ENCODE results near the gene B3GNT5.

The B3GNT5 gene

GRCh38 chr3:183291497-183292031 is 38.5 kb downstream of the B3GNT5 start:
- DNase-seq (ENCODE audit: low spot score), result peak; percentile 48

GRCh38 chr3:183293966-183294365 is 40.9 kb downstream of the B3GNT5 start:
- DNase-seq (ENCODE audit: low spot score), result no peak

DNA sequence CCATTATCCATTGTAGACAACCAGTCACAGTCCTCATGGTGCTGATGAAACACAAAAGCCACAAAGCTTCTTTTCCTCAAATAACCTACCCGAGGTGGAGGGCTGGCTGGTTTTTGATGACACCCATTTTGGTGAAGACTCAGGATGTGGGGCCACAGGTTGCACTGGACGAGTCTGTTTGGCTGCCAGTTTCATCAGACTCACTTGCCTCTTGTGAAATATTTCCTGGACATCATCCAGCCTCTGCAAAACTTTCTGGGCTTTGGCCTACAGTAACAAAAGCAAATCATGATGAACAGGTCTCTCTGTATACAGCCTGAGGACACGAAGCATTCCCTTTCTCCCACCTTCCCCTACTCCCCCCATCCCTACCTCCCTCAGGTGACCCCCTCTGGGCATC is 42.2 kb downstream of the B3GNT5 start:
- DNase-seq (ENCODE audit: low spot score), result peak; percentile 37

- no peak for DNase-seq (ENCODE audit: low spot score)
Observed at GRCh38 chr3:183296944-183297343, 43.9 kb downstream of the B3GNT5 start.

DNA sequence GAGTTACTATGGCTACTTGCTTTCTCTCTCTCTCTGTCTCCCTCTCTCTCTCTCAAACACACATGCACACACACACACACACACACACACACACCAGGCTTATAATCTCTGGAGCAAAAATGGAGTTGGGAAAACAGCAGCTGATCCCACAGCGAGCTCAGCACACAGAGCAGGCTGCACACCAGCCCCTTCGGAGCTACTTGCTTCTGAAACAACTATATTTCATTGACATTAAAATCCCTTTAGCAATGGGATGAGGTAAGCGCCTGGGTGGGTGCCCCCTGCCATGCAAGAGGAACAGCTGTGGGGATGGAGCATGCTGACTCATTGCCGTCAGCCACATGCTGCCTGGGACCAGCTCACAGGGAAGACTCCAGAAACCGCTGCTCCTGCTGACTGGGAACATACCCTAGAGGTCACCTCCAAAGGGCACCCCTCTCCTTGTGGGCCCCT is 45.7 kb downstream of the B3GNT5 start:
- no peak for DNase-seq (ENCODE audit: low spot score)

DNA sequence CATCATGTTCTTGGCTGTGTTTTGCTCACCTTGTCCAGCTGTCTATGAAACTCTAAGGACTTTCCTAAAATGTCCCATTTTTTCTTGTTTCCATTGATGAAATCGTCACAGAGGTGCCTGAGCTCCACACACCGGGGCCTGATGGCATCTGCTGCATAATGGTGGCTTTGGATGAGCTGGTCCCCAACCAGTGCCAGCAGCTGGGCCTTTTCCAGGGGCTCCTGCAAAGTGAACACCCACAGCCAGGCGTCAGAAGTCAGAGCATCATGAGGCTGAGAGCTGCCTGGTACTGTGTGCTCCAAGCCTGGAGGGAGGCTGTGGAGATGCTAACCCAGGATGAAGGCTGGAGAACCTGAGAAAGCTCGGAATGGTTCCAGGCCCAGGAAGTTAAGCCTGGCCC is 46.9 kb downstream of the B3GNT5 start:
- DNase-seq (ENCODE audit: low spot score), result no peak

- DNase-seq (ENCODE audit: low spot score), result no peak
Observed at GRCh38 chr3:183300996-183301562, 48.0 kb downstream of the B3GNT5 start.

GRCh38 chr3:183301937-183302580 is 49.0 kb downstream of the B3GNT5 start:
- DNase-seq (ENCODE audit: low spot score), result no peak

DNA sequence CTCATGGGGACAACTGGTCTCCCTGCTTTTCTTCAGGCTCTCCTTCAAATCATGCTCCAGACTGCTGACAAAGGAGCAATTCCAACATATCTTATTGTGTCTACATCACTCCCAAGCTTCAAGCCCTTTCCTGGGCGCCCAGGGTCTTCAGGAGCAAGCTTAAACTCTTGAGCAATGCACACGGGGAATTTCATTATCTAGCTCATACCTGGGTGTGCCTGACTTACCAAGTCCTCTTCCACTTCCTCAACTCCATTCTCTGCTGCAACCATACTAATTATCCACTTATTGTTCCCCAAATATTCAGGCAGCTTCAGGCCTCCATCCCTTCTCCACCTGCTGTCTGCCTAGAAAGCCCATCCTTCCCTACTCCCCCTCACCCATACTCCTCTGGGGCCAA is 50.6 kb downstream of the B3GNT5 start:
- DNase-seq (ENCODE audit: low spot score), result no peak

DNA sequence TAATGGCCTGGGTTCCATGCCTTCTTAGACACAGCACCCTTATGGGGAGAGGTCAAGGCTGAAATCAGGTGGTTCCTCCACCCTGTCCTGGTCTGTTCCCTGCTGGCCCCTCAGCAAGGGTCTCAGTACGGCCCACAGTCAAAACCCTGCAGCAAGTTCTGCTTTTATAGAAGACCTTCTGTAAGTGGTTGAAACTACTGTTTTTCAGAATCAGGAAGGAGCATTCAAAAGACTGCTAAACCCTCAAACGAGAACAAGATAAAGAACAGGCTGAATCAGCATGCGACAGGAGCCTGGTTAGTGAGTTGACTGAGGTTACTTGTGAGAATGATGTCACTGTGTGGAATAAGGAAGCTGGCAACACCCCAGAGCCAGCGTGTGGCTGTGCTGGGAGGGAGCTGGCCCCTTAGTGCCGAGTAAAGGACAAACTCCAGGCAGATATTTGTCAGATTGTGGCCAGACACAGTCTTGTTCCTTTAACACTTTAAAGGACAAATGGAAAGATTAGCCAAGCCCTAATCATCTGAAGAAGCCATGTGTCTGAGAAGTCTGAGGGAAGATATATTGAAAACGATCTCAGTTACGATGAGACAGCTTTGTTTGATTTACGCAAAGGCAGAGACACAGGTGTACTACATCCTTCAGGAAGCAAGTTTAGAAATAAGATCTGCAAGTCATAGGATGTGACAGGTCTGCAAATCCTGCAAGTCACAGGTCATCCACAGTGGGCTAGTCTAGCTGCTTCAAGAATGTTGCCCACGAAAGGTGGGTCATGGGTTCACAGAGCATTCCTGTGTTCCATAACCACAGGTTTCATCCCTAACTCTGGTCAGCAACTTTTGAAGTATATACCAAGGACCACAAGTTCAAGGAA is 54.0 kb downstream of the B3GNT5 start:
- DNase-seq (ENCODE audit: low spot score), result peak; percentile 32

- DNase-seq (ENCODE audit: low spot score), result no peak
Observed at GRCh38 chr3:183307749-183308148, 54.7 kb downstream of the B3GNT5 start.

DNA sequence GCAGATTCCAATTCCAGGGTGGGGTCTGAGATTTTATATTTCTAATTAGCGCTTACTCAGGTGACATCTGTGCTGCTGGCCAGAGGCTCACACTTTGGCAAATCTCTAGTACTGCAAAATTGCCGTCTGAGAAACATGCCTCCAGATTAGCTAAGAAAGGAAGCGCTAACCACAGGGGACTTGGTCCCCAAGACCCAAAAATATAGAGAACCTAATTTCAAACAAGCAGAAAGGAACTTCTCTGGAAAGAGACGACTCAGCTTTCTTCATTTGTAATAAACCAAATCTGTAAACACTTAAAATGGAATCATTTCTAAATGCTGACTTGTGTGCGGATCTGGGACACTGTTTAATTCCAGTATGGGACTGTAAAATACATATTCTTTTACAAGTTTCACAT is 55.7 kb downstream of the B3GNT5 start:
- DNase-seq (ENCODE audit: low spot score), result no peak

DNA sequence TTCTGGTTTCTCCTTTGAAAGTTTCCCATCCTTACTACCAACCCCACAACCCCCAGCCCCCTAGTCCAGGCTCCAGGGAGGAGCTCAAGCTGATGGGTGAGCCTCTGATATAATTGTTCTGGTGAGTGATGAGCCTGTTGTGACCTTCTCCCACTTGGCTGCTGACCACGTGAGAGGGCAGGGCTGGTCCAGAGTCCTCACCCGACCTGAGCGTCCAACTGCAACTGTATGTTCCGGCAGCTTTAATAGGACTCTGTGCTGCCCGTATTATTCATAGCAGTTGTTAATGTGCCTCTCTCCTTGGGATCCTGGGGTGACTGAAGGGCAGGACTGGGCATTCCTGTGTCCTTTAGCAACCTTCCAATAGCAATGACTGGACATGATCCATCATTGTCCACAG is 56.2 kb downstream of the B3GNT5 start:
- DNase-seq (ENCODE audit: low spot score), result peak; percentile 28

DNA sequence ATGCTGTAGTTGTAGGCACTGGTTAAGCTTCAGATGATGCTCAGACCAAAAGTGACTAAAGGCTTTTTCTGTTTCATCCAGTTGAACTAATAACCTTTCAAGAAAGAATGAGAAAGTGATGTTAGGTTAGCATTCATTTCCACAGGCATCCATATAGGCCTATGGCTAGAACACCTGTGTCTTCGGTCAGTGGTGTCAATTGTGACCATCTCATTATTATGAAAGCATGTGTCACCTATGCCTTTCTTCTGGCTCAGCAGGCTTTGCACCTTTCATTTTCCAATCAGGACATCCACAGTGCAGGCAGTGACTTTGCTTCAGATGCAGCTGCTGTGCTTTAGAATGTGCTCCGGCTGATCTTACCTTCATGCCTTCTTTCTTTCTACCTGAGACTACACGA is 57.9 kb downstream of the B3GNT5 start:
- no peak for DNase-seq (ENCODE audit: low spot score)

GRCh38 chr3:183312433-183312832 is 59.4 kb downstream of the B3GNT5 start:
- no peak for DNase-seq (ENCODE audit: low spot score)

- DNase-seq (ENCODE audit: low spot score), result no peak
Observed at GRCh38 chr3:183313351-183313750, 60.3 kb downstream of the B3GNT5 start.

- no peak for DNase-seq (ENCODE audit: low spot score)
Observed at GRCh38 chr3:183313764-183314163, 60.7 kb downstream of the B3GNT5 start.

DNA sequence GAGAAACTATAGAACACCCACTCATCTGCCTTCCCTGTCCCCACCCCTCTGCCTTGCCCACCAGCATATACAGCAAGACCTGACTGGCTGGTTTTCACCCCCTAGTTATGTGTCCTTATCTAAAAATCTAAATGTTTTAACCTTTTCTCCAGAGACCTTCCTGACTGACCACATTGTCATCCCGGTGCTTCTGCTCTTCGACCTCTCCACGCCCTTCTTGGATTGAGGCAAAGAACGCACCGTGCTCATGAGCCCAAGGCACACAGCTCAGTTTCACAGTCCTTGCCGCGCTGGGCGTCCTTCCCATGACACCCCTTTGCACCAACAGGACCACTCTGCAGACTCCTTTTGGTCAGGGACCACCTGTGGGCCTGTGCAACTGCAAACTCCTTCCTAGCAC is 62.7 kb downstream of the B3GNT5 start:
- DNase-seq (ENCODE audit: low spot score), result no peak

DNA sequence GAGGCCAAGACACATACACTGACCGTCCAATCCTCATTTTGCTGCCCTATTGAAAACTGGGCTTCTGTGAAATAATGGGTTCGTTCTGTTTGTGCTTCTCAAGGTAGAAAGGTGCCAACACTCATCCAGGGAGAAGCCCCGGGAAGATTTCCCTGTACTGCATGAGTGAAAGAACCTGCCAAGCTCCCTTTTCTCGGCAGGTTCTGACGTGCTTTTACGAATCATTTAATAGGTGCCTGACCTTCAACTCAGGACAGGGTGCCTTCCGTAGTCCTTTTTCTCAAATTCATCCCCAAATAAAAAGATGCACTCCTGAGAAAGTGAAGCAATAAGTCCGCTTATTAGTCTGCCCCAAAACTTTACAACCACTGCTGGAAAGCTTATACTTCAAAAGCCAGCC is 64.2 kb downstream of the B3GNT5 start:
- DNase-seq (ENCODE audit: low spot score), result no peak

DNA sequence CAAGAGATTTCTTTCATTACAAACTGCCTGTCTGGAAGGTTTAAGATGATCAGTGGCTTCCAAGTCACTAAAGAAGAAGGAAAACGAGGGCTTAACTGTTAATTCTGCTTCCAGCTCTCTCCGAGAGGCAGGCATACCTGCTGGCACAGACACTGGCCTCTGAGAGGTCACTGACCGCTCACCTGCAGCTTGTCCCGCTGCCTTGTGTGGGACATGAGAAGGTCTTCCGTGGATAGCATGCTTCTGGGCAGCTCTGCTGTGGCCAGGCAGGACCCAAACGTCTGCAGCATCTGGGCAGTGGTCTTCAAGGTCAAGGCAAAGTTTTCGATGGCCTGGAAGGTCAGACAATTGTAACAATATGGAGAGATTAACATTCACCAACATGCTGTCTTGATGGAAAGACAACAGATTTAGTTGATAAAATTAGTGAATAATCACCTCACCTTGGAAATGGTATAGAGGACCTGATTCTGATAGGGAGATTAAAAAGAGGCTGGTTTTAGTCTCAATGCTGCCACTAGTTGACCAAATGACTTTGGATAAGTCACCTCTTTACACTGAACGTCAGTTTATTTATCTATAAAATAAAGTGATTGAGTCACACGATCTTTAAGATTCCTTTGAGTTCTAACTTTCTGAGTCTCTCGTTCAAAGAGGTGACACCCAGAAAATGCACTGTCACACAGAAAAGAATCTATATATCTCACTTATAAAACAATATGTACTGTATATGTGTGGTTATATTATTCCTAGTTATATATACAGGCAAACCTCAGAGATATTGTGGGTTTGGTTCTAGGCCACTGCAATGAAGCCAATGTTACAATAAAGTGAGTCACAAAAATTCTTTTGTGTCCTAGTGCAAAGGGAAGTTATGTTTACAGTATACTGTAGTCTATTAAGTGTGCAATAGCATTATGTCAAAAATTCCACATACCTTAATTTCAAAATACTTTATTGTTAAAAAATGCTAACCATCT is 65.1 kb downstream of the B3GNT5 start:
- no peak for DNase-seq (ENCODE audit: low spot score)

- DNase-seq (ENCODE audit: low spot score), result no peak
Observed at GRCh38 chr3:183318877-183319276, 65.8 kb downstream of the B3GNT5 start.

- no peak for DNase-seq (ENCODE audit: low spot score)
Observed at GRCh38 chr3:183319371-183319770, 66.3 kb downstream of the B3GNT5 start.

Data from HuH-7 (cell line).